Endothelial cell of umbilical vein (primary cell): Measurements from ENCODE around the gene APRT. TPM values are rescaled to one million over a fixed set of nuclear protein-coding genes. Genes with fewer than 3 reads are reported as not detected.

ENCODE experiments used
- BruUV-seq: library from RNA; stranded (reverse); fragments of 400-500 nt; replicated peaks from 2 replicates; lab custom pipeline; 2021; lab: Mats Ljungman, UMichigan
- CTCF ChIA-PET: fragments of 300-600, 350-600 bp; sonication (Branson Sonifier 250); formaldehyde crosslinking; loops from one replicate; lab custom pipeline; 2021; ENCODE audit warnings: antibody characterized with exemption, inconsistent platforms; lab: Charles Lee
- POLR2A ChIA-PET: fragments of 300-600, 350-600 bp; sonication (Branson Sonifier 250); formaldehyde crosslinking; loops from one replicate; lab custom pipeline; 2021; ENCODE audit warnings: antibody characterized with exemption, inconsistent platforms; lab: Charles Lee
- DNase-seq: peaks from one replicate; pipeline ENCODE4 v3.0.0-alpha.2; 2011; ENCODE audit warnings: low read depth, low spot score
- FAIRE-seq: peaks from 2 replicates; lab custom pipeline; 2011; peaks lifted over from hg19 to GRCh38; lab: Jason Lieb, UNC
- H2AFZ ChIP-seq: 2 replicates; pipeline ENCODE4 v1.6.0; 2012; ENCODE audit warnings: low read depth, low read length, control low read depth, inconsistent platforms
- H3K27ac ChIP-seq: 2 replicates; pipeline ENCODE4 v1.5.1; 2011; ENCODE audit warnings: low read depth, mild to moderate bottlenecking, control low read depth, low read length, moderate library complexity; ENCODE audit not compliant: insufficient read depth
- H3K27me3 ChIP-seq, 2 experiments: 2 replicates each; pipeline versions ENCODE4 v1.6.0 to v1.6.1; 2011; ENCODE audit warnings: low read length in 2 of 2, mixed read lengths in 1 of 2; ENCODE audit not compliant: control insufficient read depth in 2 of 2, insufficient read depth in 2 of 2
- H3K36me3 ChIP-seq, 2 experiments: 2 replicates in 1 of 2; 3 replicates in 1 of 2; pipeline ENCODE4 v1.5.1; 2011; ENCODE audit warnings: low read length in 2 of 2, mild to moderate bottlenecking in 1 of 2, moderate library complexity in 1 of 2; ENCODE audit not compliant: control insufficient read depth in 2 of 2, insufficient read depth in 2 of 2; ENCODE audit errors: extremely low read depth in 1 of 2
- H3K4me1 ChIP-seq: 3 replicates; pipeline ENCODE4 v1.5.1; 2011; ENCODE audit warnings: mild to moderate bottlenecking, low read length; ENCODE audit not compliant: control insufficient read depth, insufficient read depth; ENCODE audit errors: extremely low read depth
- H3K4me2 ChIP-seq: 2 replicates; pipeline ENCODE4 v1.6.1; 2011; ENCODE audit warnings: low read length, control low read depth, mixed read lengths; ENCODE audit not compliant: insufficient read depth
- H3K4me3 ChIP-seq, 3 experiments: fragments of 200-600 bp in 1 of 3; sonication (generic), shearing (Covaris generic) in 1 of 3; replicated peaks in 1 of 3; 2 replicates each; pipeline ENCODE4 v1.5.1; 2011 to 2016; ENCODE audit warnings: control low read depth in 3 of 3, low read length in 3 of 3, mild to moderate bottlenecking in 2 of 3, inconsistent platforms in 1 of 3, low read depth in 1 of 3, moderate library complexity in 1 of 3; ENCODE audit not compliant: insufficient read depth in 1 of 3
- H3K79me2 ChIP-seq: 2 replicates; pipeline ENCODE4 v1.6.0; 2012; ENCODE audit warnings: low read length, inconsistent platforms; ENCODE audit not compliant: control insufficient read depth, insufficient read depth
- H3K9ac ChIP-seq: replicated peaks from 2 replicates; pipeline ENCODE3; 2011; ENCODE audit warnings: low read length, control low read depth; ENCODE audit not compliant: insufficient read depth; ENCODE audit errors: extremely low read depth
- H3K9me1 ChIP-seq: replicated peaks from 3 replicates; pipeline ENCODE4 v1.6.0; 2011; ENCODE audit warnings: mild to moderate bottlenecking, low read length; ENCODE audit not compliant: control insufficient read depth, insufficient read depth; ENCODE audit errors: extremely low read depth
- H3K9me3 ChIP-seq: replicated peaks from 2 replicates; pipeline ENCODE4 v1.5.1; 2012; ENCODE audit warnings: low read length, inconsistent platforms; ENCODE audit not compliant: control insufficient read depth, insufficient read depth
- H4K20me1 ChIP-seq: replicated peaks from 2 replicates; pipeline ENCODE3; 2011; ENCODE audit warnings: mild to moderate bottlenecking, low read length; ENCODE audit not compliant: control insufficient read depth, insufficient read depth; ENCODE audit errors: extremely low read depth
- EZH2 ChIP-seq: IDR thresholded peaks from 2 replicates; pipeline ENCODE4 v1.6.1; 2012; ENCODE audit warnings: borderline replicate concordance, low read depth, mild to moderate bottlenecking, moderate library complexity, low read length, inconsistent platforms; ENCODE audit not compliant: severe bottlenecking
- FOS ChIP-seq: IDR thresholded peaks from 2 replicates; pipeline ENCODE4 v1.6.1; 2011; ENCODE audit warnings: mild to moderate bottlenecking, low read length, moderate library complexity, borderline replicate concordance; ENCODE audit not compliant: insufficient read depth
- GATA2 ChIP-seq: IDR thresholded peaks from 2 replicates; pipeline ENCODE4 v1.7.0; 2011; ENCODE audit warnings: low read depth, mild to moderate bottlenecking, moderate library complexity, mixed read lengths, low read length; ENCODE audit not compliant: insufficient read length, insufficient read depth
- JUN ChIP-seq: IDR thresholded peaks from 2 replicates; pipeline ENCODE4 v1.6.1; 2011; ENCODE audit warnings: borderline replicate concordance, low read depth; ENCODE audit not compliant: insufficient read length, insufficient read depth
- MAX ChIP-seq: IDR thresholded peaks from 2 replicates; pipeline ENCODE4 v1.6.1; 2011; ENCODE audit not compliant: insufficient read depth, insufficient read length
- MYC ChIP-seq: IDR thresholded peaks from one replicate; pipeline ENCODE4 v1.6.1; 2011; ENCODE audit warnings: mild to moderate bottlenecking, low read depth, low read length
- POLR2A ChIP-seq: IDR thresholded peaks from 2 replicates; pipeline ENCODE4 v1.6.1; 2012; ENCODE audit warnings: low read depth, mild to moderate bottlenecking, control low read depth, low read length
- POLR2AphosphoS5 ChIP-seq: IDR thresholded peaks from 2 replicates; pipeline ENCODE4 v1.6.1; 2012; ENCODE audit warnings: low read depth, mild to moderate bottlenecking, control low read depth, low read length, moderate library complexity; ENCODE audit not compliant: insufficient read depth
- dilution Hi-C: fragments of 300-500 bp; cut with MboI; formaldehyde crosslinking; loops from one replicate; pipeline ENCODE4 v1.15.0; 2019; ENCODE audit warnings: low sequenced_read_pairs; ENCODE audit not compliant: extremely low pct_ligation_motif_present
- intact Hi-C: fragments of 100-400 bp; cut with micrococcal nuclease; formaldehyde crosslinking; loops from one replicate; pipeline ENCODE4 v1.10.0; 2022
- polyA plus RNA-seq, 4 experiments: library from polyadenylated mRNA; depleted of rRNA in 3 of 4; stranded (reverse) in 3 of 4; unstranded in 1 of 4; fragments of >200 nt; gene quantifications; 2 replicates each; pipeline versions ENCODE4 v1.2.1 to v1.2.3, GENCODE V29; 2011 to 2012; ENCODE audit warnings: missing spikeins in 1 of 4
- total RNA-seq: library from RNA; stranded (reverse); gene quantifications from 2 replicates; pipeline ENCODE4 v1.2.3, GENCODE V29; 2021
- TF ChIP-seq, protein P1 (sequence below), 2 donors: IDR thresholded peaks; 1 replicate in 1 of 2; 2 replicates in 1 of 2; pipeline ENCODE4 v1.5.1; 2011; ENCODE audit warnings: low read length in 2 of 2, mild to moderate bottlenecking in 2 of 2, moderate library complexity in 2 of 2, control low read depth in 1 of 2, inconsistent platforms in 1 of 2, low read depth in 1 of 2; ENCODE audit not compliant: insufficient read depth in 1 of 2; ENCODE audit errors: extremely low read depth in 1 of 2

APRT gene
- total and polyA plus RNA-seq, 2 donors (not counting 3 experiments of a cell fraction or from before 2014, with no cell fraction given) = 143 to 152 TPM

DNA sequence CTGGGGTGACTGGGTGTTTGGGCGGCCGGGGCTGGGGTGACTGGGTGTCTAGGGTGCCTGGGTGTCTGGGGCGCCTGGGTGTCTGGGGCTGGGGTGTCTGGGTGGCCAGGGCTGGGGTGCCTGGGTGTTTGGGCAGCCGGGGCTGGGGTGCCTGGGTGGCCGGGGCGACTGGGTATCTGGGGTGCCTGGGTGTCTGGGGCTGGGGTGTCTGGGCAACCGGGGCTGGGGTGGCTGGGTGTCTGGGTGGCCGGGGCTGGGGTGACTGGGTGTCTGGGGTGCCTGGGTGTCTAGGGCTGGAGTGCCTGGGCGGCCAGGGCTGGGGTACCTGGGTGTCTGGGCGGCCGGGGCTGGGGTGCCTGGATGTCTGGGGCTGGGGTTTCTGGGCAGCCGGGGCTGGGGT lies 13.4 kb upstream of the APRT start:
- H4K20me1 ChIP-seq = no peaks in the 10 kb centered on the region
- no peak overlapping the region for H3K9ac ChIP-seq
- H3K36me3 ChIP-seq = peaks cover 0 to 3% of the 10 kb centered on the region in 2 experiments
- FAIRE-seq (no peak), DNase-seq (no peak)
- no peaks in the 10 kb centered on the region for H3K79me2 ChIP-seq
- POLR2A ChIA-PET = no interaction called here
- H3K4me2 ChIP-seq = no peak overlapping the region
- dilution Hi-C loops = no loop called here
- intact Hi-C loops = loop anchor here (2.0 kb wide), 1 partner anchor 20 kb away; no protein-coding TSS in a partner anchor
- H3K9me1 ChIP-seq = no peaks in the 10 kb centered on the region
- H3K4me3 ChIP-seq = no peak overlapping the region
- no peaks in the 10 kb centered on the region for H3K27me3 ChIP-seq
- BruUV-seq = no TSS peak
- CTCF ChIA-PET = no interaction called here
- no peak overlapping the region for H3K27ac ChIP-seq
- no peak for TF ChIP-seq POLR2A
- TF ChIP-seq, protein P1, sequence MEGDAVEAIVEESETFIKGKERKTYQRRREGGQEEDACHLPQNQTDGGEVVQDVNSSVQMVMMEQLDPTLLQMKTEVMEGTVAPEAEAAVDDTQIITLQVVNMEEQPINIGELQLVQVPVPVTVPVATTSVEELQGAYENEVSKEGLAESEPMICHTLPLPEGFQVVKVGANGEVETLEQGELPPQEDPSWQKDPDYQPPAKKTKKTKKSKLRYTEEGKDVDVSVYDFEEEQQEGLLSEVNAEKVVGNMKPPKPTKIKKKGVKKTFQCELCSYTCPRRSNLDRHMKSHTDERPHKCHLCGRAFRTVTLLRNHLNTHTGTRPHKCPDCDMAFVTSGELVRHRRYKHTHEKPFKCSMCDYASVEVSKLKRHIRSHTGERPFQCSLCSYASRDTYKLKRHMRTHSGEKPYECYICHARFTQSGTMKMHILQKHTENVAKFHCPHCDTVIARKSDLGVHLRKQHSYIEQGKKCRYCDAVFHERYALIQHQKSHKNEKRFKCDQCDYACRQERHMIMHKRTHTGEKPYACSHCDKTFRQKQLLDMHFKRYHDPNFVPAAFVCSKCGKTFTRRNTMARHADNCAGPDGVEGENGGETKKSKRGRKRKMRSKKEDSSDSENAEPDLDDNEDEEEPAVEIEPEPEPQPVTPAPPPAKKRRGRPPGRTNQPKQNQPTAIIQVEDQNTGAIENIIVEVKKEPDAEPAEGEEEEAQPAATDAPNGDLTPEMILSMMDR (IDR thresholded peaks at IDR 0.05; ENCODE audit: extremely low read depth in 1 of 2, insufficient read depth in 1 of 2, low read depth in 1 of 2, low read length in 2 of 2) = no peak
- no peak for TF ChIP-seq MAX
- TF ChIP-seq EZH2 = no peak
- no peak for TF ChIP-seq FOS
- TF ChIP-seq GATA2 = no peak
- TF ChIP-seq MYC = no peak
- no peak for TF ChIP-seq JUN
- TF ChIP-seq POLR2AphosphoS5 = no peak
- no peaks in the 10 kb centered on the region for H3K9me3 ChIP-seq
- no peaks in the 10 kb centered on the region for H3K4me1 ChIP-seq
- H2AFZ ChIP-seq = no peak overlapping the region
